ENCODE data around the gene ALDH1L1. TPM values are rescaled to one million over a fixed set of nuclear protein-coding genes. Genes with fewer than 3 reads are reported as not detected.

ALDH1L1 gene
- total RNA-seq, 2 donors from 2014 or later, result 7.7 to 26.7 TPM

DNA sequence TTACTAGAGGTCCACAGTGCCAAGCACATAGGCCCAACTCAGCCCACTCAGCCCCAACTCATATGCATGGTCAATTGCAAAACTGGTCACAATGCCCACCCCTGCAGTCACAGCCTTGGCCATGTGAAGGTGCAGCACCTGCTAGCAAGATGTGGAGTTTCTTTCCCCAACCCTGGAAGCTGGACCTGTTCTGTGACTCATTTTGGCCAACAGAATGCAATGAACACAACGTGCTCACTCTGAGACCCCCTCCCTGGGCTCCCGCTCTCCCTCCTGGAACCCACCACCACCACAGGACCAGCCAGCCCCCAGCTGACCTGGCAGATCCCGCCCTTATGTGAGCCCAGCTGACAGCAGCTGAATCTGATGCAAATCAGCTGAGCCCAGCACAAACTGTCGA, 34.4 kb downstream of the ALDH1L1 start:
- intact Hi-C loops (cut with DNase I, micrococcal nuclease), result no loop called here
- DNase-seq (no peak), ATAC-seq (no peak)

- ATAC-seq, result no peak
- intact Hi-C loops (cut with DNase I, micrococcal nuclease), result no loop called here
These were observed 37.7 kb downstream of the ALDH1L1 start for GRCh38 chr3:126142652-126143051.

GRCh38 chr3:126137490-126138130, 42.8 kb downstream of the ALDH1L1 start:
- intact Hi-C loops (cut with DNase I, micrococcal nuclease), result loop anchor here in 1 of 2 donors (10.0 kb wide), 1 partner anchor 57 kb away; no protein-coding TSS in a partner anchor
- DNase-seq (no peak), ATAC-seq (no peak)

More at GRCh38 chr3:126142652-126143051, 37.7 kb downstream of the ALDH1L1 start:
- no peak for DNase-seq

DNA sequence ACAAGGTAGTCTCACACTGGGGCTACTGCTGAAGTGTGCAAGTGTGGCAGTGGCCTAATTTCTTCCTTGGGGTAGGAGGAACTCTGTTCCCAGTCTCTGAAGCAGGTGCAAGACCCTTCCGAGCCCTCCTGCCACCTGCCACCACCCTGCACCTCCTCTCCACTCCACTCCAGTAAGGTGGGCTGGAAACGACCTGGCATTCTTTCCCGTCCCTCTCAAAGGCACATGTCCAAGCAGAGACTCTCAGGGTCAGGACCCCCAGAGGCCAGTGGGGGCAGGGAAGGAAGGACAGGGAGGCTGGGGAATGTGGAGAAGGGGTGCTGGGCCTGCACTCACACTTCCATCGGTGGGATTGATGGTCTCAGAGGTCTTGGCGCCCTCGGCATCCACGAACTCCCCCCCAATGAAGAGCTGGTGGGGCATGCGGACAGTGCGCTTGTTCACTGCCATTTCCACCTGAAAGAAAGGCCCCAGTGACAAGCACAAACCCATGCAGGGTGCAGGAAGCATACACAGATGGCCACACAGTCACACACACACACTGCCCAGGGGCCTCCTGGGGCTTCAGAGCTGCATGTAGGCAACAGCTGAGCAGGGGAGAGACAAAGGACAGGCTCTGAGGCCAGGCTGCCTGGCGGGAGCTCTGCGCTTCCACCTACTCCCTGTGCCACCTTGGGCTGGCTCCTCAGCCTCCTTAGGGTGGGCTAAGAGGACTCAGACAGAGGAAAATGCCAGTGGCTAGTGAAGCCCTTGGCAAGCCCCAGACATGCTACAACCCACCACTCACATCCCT, 43.8 kb downstream of the ALDH1L1 start:
- intact Hi-C loops (cut with DNase I, micrococcal nuclease), result loop anchor here in 1 of 2 donors (10.0 kb wide), 1 partner anchor 58 kb away; no protein-coding TSS in a partner anchor
- ATAC-seq (no peak), DNase-seq (peak in 1 of 2 donors; percentile 11)

DNA sequence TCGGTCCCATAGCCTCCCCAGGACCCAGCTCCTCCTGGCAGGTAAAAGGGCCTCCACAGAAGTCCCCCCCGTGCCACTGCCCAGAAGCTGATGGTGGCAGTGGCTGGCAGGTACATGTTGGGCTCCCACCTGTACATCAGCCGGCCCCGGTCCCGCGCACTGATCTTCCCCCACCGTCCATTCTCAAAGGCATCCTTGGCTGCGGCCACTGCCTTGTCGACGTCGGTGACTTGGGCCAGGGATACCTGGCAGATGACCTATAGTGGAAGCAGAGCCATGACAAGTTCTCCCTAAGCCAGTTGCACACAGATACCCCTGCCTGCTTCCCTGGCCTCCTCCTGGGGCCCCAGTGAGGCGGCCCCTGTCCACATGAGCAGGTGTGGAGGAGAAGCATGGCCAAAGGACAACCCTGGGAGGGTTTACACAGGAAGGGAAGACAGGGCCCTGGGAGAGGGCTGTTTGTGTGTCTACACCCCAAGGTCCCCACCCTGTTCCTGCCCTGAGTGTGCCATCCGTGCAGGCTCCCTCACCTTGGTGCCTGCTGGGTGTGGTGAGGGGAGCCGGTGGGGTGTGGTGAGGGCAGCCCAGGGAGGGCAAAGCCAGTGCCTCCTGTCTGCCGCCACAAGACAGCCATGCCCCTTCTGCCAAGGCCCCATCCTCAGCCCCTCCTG, 44.8 kb downstream of the ALDH1L1 start:
- ATAC-seq (peak; percentile 15), DNase-seq (peak in 1 of 2 donors; percentile 14)
- intact Hi-C loops (cut with DNase I, micrococcal nuclease), result loop anchor here in 1 of 2 donors (10.0 kb wide), 1 partner anchor 59 kb away; no protein-coding TSS in a partner anchor

DNA sequence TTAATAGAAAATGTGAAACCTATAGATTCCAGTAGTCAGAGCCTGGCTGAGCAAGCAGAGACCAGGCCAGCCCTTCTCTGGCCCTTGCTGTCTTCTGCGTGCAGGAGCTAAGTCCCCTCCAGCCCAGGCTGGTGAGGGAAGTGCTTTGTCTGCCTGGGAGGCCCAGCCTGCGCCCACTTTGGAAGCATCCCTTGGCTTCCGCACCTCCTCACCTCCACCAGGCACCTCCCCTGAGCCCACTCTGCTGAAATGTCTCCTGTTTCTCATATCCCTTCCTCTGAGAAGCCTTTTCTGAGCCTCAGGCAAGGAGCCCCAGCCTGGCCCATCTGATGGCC, 45.3 kb downstream of the ALDH1L1 start:
- ATAC-seq (no peak), DNase-seq (peak in 1 of 2 donors; percentile 18)
- intact Hi-C loops (cut with DNase I, micrococcal nuclease), result loop anchor here in 1 of 2 donors (10.0 kb wide), 1 partner anchor 60 kb away; no protein-coding TSS in a partner anchor

GRCh38 chr3:126134219-126134975, 46.0 kb downstream of the ALDH1L1 start:
- ATAC-seq, result peak; percentile 74
- intact Hi-C loops (cut with DNase I, micrococcal nuclease), result loop anchor here in 1 of 2 donors (10.0 kb wide), 1 partner anchor 60 kb away; no protein-coding TSS in a partner anchor

DNA sequence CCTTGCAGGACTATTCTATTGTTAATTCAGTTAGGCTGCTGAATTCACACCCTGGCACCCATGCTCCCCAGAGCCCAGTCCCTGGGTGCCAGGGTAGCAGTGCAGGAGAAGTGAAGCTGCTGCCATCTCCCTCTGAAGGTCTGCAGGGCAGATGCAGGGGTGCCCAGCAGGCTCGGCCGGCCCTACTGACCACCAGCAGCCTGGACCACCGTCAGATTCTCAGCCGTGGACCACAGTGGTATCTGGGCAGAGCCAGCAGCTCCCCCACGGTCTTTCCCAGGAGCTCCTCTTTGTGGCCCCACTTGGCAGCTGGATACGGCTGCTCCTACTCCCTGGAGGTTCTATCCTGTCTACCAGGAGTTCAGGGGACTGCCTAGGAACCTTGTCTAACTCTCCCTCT, 46.8 kb downstream of the ALDH1L1 start:
- DNase-seq (peak in 1 of 2 donors; percentile 19), ATAC-seq (no peak)
- intact Hi-C loops (cut with DNase I, micrococcal nuclease), result loop anchor here in 1 of 2 donors (10.0 kb wide), 1 partner anchor 61 kb away; no protein-coding TSS in a partner anchor

More at GRCh38 chr3:126134219-126134975, 46.0 kb downstream of the ALDH1L1 start:
- peak; percentile 31 to 67 for DNase-seq

DNA sequence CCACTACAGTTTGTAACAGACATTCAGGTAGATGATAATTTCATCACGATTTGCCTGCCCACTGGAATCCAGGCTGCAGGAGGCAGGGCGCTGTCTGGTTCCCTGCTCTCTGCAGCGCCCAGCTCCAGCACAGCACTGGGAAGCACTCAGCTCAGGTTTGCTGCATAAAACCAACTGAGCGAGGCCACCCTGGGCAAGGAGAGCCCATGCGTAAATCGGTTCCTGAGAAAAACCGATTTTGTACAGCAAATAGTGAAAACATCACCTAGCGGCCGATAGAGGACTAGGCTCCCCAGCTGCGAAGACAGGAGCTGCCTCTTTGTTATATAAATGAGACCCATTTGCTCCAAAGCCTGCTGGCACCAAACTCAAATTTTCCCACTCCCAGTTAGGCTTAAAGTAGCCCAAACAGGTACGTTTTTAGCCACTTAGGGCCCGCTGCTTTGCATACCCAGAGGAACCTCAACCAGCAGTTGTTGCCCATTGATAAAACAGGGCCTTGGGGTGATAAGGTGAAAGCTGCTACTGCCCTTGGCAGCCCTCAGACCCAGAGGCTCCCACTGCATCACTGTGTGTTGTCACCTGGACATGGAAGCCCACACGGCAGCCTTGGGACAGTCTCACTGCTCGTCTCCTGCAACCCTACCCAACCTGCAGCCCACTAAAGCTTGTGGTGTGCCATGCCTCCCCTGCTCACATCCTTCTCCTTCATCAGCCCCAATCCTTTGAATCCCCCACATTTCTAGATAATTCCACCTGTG, 47.5 kb downstream of the ALDH1L1 start:
- ATAC-seq, result no peak
- intact Hi-C loops (cut with DNase I, micrococcal nuclease), result loop anchor here in 1 of 2 donors (10.0 kb wide), 1 partner anchor 62 kb away; no protein-coding TSS in a partner anchor
- DNase-seq, result peak in 1 of 2 donors; percentile 8

- no peak for ATAC-seq
- intact Hi-C loops (cut with DNase I, micrococcal nuclease), result loop anchor here in 1 of 2 donors (10.0 kb wide), 1 partner anchor 63 kb away; no protein-coding TSS in a partner anchor
These were observed 48.3 kb downstream of the ALDH1L1 start for GRCh38 chr3:126131881-126132750.

DNA sequence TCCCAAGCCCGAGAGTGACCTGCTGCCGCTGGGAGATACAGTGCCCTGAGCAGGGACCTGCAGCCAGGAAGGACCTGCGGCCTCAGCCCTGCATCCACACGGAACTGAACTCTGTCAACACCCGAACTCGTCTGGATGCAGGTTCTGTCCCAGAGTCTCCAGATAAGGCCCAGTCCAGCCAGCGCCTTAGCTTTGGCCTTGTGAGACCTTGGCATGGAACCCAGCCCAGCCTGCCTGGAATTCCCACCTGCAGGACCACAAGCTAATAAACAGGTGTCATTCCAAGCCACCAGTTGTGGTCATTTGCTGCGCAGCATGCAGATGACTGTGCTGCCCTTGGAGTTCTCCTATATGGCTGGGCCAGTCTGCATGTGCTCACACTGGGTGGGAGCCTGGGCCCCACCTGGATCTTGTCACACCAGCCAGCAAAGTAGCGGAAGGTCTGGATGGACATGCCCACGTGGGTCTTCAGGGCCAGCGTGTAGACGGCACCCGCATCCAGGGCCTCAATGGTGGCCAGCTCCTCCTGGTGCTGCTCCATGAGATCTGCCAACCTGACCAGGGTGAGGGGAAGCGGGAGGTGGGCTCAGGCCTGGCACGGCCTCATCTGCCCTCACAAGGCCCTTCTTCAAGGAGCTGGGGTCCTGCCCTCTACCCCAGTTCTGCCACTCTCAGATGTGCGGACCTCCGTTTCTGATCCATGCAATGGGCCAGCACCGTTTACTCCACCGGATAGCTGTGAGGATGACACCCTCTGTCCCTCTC, 49.2 kb downstream of the ALDH1L1 start:
- intact Hi-C loops (cut with DNase I, micrococcal nuclease), result loop anchor here in 1 of 2 donors (10.0 kb wide), 1 partner anchor 64 kb away; no protein-coding TSS in a partner anchor
- DNase-seq (peak in 1 of 2 donors; percentile 12), ATAC-seq (no peak)

More at GRCh38 chr3:126131881-126132750, 48.3 kb downstream of the ALDH1L1 start:
- peak in 1 of 2 donors; percentile 18 for DNase-seq

GRCh38 chr3:126130081-126130855, 50.1 kb downstream of the ALDH1L1 start:
- ATAC-seq, result peak; percentile 82
- peak; percentile 23 to 26 for DNase-seq
- intact Hi-C loops (cut with DNase I, micrococcal nuclease), result loop anchor here in 1 of 2 donors (10.0 kb wide), 1 partner anchor 65 kb away; no protein-coding TSS in a partner anchor

DNA sequence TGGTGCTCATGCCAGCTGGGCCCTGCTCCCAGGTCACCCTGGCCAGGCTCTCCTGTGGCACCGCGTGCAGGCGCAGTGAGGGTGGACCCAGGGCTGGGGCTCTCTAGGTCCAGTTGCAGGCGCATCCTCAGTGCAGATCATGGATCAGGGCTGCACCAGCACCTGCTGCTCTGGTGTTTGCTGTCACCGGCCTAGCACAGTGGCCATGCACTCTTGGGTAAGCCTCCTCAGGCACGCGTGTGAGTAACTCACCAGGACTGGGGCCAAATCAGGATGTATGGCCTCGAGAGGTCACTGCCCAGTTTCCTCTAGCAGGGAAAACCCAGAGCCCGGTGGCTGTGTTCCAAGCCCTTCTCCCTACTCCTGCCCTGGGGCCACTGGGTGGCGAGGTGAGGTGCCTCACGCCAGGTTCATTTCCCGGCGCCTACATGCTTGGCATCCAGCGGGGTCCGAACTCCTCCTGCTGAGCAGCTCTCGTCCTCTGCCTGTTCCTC, 50.9 kb downstream of the ALDH1L1 start:
- ATAC-seq, result no peak
- intact Hi-C loops (cut with DNase I, micrococcal nuclease), result loop anchor here in 1 of 2 donors (5.0 kb wide), 1 partner anchor 263 kb away; the partner anchor contains the start of gene CFAP100
- peak; percentile 15 to 22 for DNase-seq

All from left colon (tissue), 2 donors.